ENCODE data around the gene MYH9. TPM values are rescaled to one million over a fixed set of nuclear protein-coding genes. Genes with fewer than 3 reads are reported as not detected.

Gene MYH9
- total RNA-seq, 2 donors from 2014 or later, result 294 to 323 TPM

- no peaks in the 10 kb centered on the region for H3K9me3 ChIP-seq
- no peak for TF ChIP-seq POLR2A (IDR thresholded peaks at IDR 0.05)
- no peak for TF ChIP-seq CTCF (IDR thresholded peaks at IDR 0.05)
- H3K4me1 ChIP-seq, result peaks cover 3% of the 10 kb centered on the region
- 88 to 90% methylated on average over 12 of the region's 12 CpGs for WGBS, 2 donors
- H3K4me3 ChIP-seq, result no peak overlapping the region
- peaks cover 50 to 72% of the 10 kb centered on the region in 2 donors for H3K36me3 ChIP-seq (replicated peaks in 1 of 2; ENCODE audit: insufficient read depth in 1 of 2, low read depth in 2 of 2)
- DNase-seq (no peak), ATAC-seq (no peak)
- H3K27me3 ChIP-seq, result no peaks in the 10 kb centered on the region
- no peak overlapping the region for H3K27ac ChIP-seq
- intact Hi-C loops (cut with DNase I), result no loop called here
Observed at GRCh38 chr22:36318442-36318841, 69.3 kb downstream of the MYH9 start.

- Histone ChIP-seq H3K27ac (no peak overlapping the region), H3K27me3 (no peaks in the 10 kb centered on the region), H3K4me3 (no peak overlapping the region), H3K9me3 (no peaks in the 10 kb centered on the region), H3K4me1 (no peaks in the 10 kb centered on the region), H3K36me3 (replicated peaks in 1 of 2; ENCODE audit: insufficient read depth in 1 of 2, low read depth in 2 of 2) (peaks cover 46 to 67% of the 10 kb centered on the region in 2 donors)
- ATAC-seq (peak; percentile 22), DNase-seq (no peak)
- intact Hi-C loops (cut with DNase I), result no loop called here
- TF ChIP-seq POLR2A (IDR thresholded peaks at IDR 0.05) (no peak), CTCF (IDR thresholded peaks at IDR 0.05) (no peak)
- 82 to 86% methylated on average over 18 to 19 of the region's 20 CpGs for WGBS, 2 donors
Observed at GRCh38 chr22:36317658-36318271, 70.0 kb downstream of the MYH9 start.

GRCh38 chr22:36316419-36316818, 71.3 kb downstream of the MYH9 start:
- intact Hi-C loops (cut with DNase I), result no loop called here
- no peaks in the 10 kb centered on the region for H3K9me3 ChIP-seq
- no peak overlapping the region for H3K27ac ChIP-seq
- TF ChIP-seq CTCF (IDR thresholded peaks at IDR 0.05) (no peak), POLR2A (IDR thresholded peaks at IDR 0.05) (no peak)
- no peaks in the 10 kb centered on the region for H3K4me1 ChIP-seq
- ATAC-seq, result no peak
- no peak for DNase-seq
- H3K36me3 ChIP-seq (replicated peaks in 1 of 2; ENCODE audit: insufficient read depth in 1 of 2, low read depth in 2 of 2), result peaks cover 48 to 66% of the 10 kb centered on the region in 2 donors
- H3K27me3 ChIP-seq, result no peaks in the 10 kb centered on the region
- 93 to 95% methylated on average over 14 of the region's 14 CpGs for WGBS, 2 donors
- no peak overlapping the region for H3K4me3 ChIP-seq

GRCh38 chr22:36315325-36315724, 72.4 kb downstream of the MYH9 start:
- H3K4me1 ChIP-seq, result no peaks in the 10 kb centered on the region
- H3K36me3 ChIP-seq (replicated peaks in 1 of 2; ENCODE audit: insufficient read depth in 1 of 2, low read depth in 2 of 2), result peaks cover 52 to 68% of the 10 kb centered on the region in 2 donors
- no peak overlapping the region for H3K4me3 ChIP-seq
- H3K27ac ChIP-seq, result no peak overlapping the region
- intact Hi-C loops (cut with DNase I), result no loop called here
- ATAC-seq (no peak), DNase-seq (no peak)
- H3K27me3 ChIP-seq, result no peaks in the 10 kb centered on the region
- TF ChIP-seq CTCF (IDR thresholded peaks at IDR 0.05) (no peak), POLR2A (IDR thresholded peaks at IDR 0.05) (no peak)
- H3K9me3 ChIP-seq, result no peaks in the 10 kb centered on the region
- 68 to 70% methylated on average over 7 of the region's 7 CpGs for WGBS, 2 donors
